ENCODE data around the gene NCKAP5. TPM values are rescaled to one million over a fixed set of nuclear protein-coding genes. Genes with fewer than 3 reads are reported as not detected.

NCKAP5 gene
- total and polyA plus RNA-seq, 9 of the 15 experiments (the other 6 are each of a cell fraction or from before 2014, with no cell fraction given): not detected

GRCh38 chr2:133511679-133512078 lies 56.6 kb downstream of the NCKAP5 start:
- TF ChIP-seq PBX2 (CRISPR knock-in tag; IDR thresholded peaks at IDR 0.05; ENCODE audit: low read depth): no peak
- TF ChIP-seq PBX2 (tag; conservative IDR thresholded peaks at IDR 0.05; ENCODE audit: low read depth): no peak
- no peak for TF ChIP-seq ZHX1 (conservative IDR thresholded peaks at IDR 0.05; ENCODE audit: low read length)

More at GRCh38 chr2:133511679-133512078, 56.6 kb downstream of the NCKAP5 start:
- no peaks in the 10 kb centered on the region; the same call in 1 of the 2 replicates for H3K9me3 ChIP-seq (replicated peaks; ENCODE audit: control insufficient read depth, insufficient read depth, low read depth, low read length)
- no peak overlapping the region for H3K9ac ChIP-seq (ENCODE audit: insufficient read depth in 1 of 2, low read depth in 2 of 2, low read length in 2 of 2)
- H3K4me1 ChIP-seq (replicated peaks in 1 of 2; ENCODE audit: control insufficient read depth in 2 of 2, insufficient read depth in 2 of 2, low read length in 2 of 2): no peaks in the 10 kb centered on the region
- H3K36me3 ChIP-seq (ENCODE audit: control insufficient read depth, insufficient read depth, low read length): no peaks in the 10 kb centered on the region
- no peaks in the 10 kb centered on the region for H3K79me2 ChIP-seq (ENCODE audit: control insufficient read depth, insufficient read depth, low read length)
- no peaks in the 10 kb centered on the region for H3K9me1 ChIP-seq (ENCODE audit: control insufficient read depth, insufficient read depth, low read length)
- in situ Hi-C loops (cut with MboI): no loop called here
- H2AFZ ChIP-seq (ENCODE audit: low read depth, low read length): no peak overlapping the region
- no peak for FAIRE-seq
- DNase-seq (ENCODE audit: extremely low read depth in 1 of 4, low spot score in 3 of 4): no peak
- H3K4me3 ChIP-seq: no peak overlapping the region
- H3K27ac ChIP-seq (ENCODE audit: extremely low read depth, low read depth, low read length): no peak overlapping the region
- H3K4me2 ChIP-seq (ENCODE audit: insufficient read depth, low read length): no peak overlapping the region
- ChIA-PET CTCF (ENCODE audit: low intra/inter-chr PET ratio) (no interaction called here), POLR2A (interaction anchor here (1.0 kb wide), 1 partner anchor 16 kb away, joined by 3 read pairs; no protein-coding TSS in a partner anchor)
- ATAC-seq: no peak
- 0% methylated on average over 1 of the region's 1 CpG for WGBS (ENCODE audit: insufficient coverage, low coverage, missing lambda C conversion rate)
- no peaks in the 10 kb centered on the region for H4K20me1 ChIP-seq (replicated peaks; ENCODE audit: control insufficient read depth, insufficient read depth, low read length)
- intact Hi-C loops (cut with micrococcal nuclease): no loop called here
- H3K27me3 ChIP-seq (ENCODE audit: control insufficient read depth in 2 of 2, insufficient read depth in 2 of 2, low read length in 2 of 2): no peaks in the 10 kb centered on the region
- BruUV-seq (replicated peaks): no TSS peak

All from K562 (cell line).